ENCODE data around the gene HDAC3. TPM values are rescaled to one million over a fixed set of nuclear protein-coding genes. Genes with fewer than 3 reads are reported as not detected.

Gene HDAC3
- 51.2 TPM for total RNA-seq

GRCh38 chr5:141636413-141637122 is at the start of gene HDAC3, which contains the start of gene RELL2:
TSS of gene HDAC3 (minus strand) at chr5:141636849. CDS start at chr5:141636790, 59 bp downstream.
TSS of gene RELL2 (plus strand) at chr5:141636997. CDS start at chr5:141638226, 1,229 bp downstream.

GRCh38 chr5:141681695-141682641 is 45.3 kb upstream of the HDAC3 start, which contains the start of gene ARAP3:
TSS of gene ARAP3 (minus strand) at chr5:141682230. CDS start at chr5:141680486, 1,744 bp downstream.

GRCh38 chr5:141650851-141651727 is 14.4 kb upstream of the HDAC3 start, which contains the start of gene FCHSD1:
TSS of gene FCHSD1 (minus strand) at chr5:141651418. CDS start at chr5:141651368, 50 bp downstream.

GRCh38 chr5:141618804-141619554 is 17.7 kb downstream of the HDAC3 start, which contains the start of gene DIAPH1:
TSS of gene DIAPH1 (minus strand) at chr5:141619000. CDS start at chr5:141618914, 86 bp downstream.

Other genes starting within 250 kb of the HDAC3 start
- 20.7 TPM for gene PCDHGB4, start 249.2 kb downstream of the HDAC3 start, total RNA-seq
- 10.1 TPM for gene PCDHGA8, start 244.2 kb downstream of the HDAC3 start, total RNA-seq
- gene PCDHGB5, start 238.9 kb downstream of the HDAC3 start, total RNA-seq = 23.4 TPM
- gene PCDHGA9, start 234.1 kb downstream of the HDAC3 start, total RNA-seq = 21.7 TPM
- 15.1 TPM for gene PCDHGB6, start 228.8 kb downstream of the HDAC3 start, total RNA-seq
- 15.6 TPM for gene PCDHGA10, start 223.9 kb downstream of the HDAC3 start, total RNA-seq
- gene PCDHGB7, start 219.2 kb downstream of the HDAC3 start, total RNA-seq = 26.6 TPM
- gene PCDHGA11, start 215.8 kb downstream of the HDAC3 start, total RNA-seq = 19.0 TPM
- gene PCDHGA12, start 206.3 kb downstream of the HDAC3 start, total RNA-seq = 12.6 TPM
- gene PCDHGC3, start 160.9 kb downstream of the HDAC3 start, total RNA-seq = 79.3 TPM
- 25.1 TPM for gene PCDHGC4, start 151.8 kb downstream of the HDAC3 start, total RNA-seq
- 6.6 TPM for gene PCDHGC5, start 147.8 kb downstream of the HDAC3 start, total RNA-seq
- gene DIAPH1, start 17.8 kb downstream of the HDAC3 start, total RNA-seq = 28.9 TPM
- 4.0 TPM for gene RELL2, start 148 bp upstream of the HDAC3 start, total RNA-seq
- 20.8 TPM for gene FCHSD1, start 14.6 kb upstream of the HDAC3 start, total RNA-seq
- gene ARAP3, start 45.4 kb upstream of the HDAC3 start, total RNA-seq = 8.0 TPM
- gene PCDH1, start 241.6 kb upstream of the HDAC3 start, total RNA-seq = 23.0 TPM

All from camera-type eye (tissue), 1 donor.